Stimulated activated memory B cell treated with anti-CD40 and anti-IgM and Interleukin-4, amounts not matched to agents 10 μg/mL and 1 μg/mL and 100 μg/mL, for 72 hours (primary cell): ENCODE results near the gene SLC1A3.

Experiments used
- ATAC-seq: fragments of 150-1000 bp; cut with Tn5 transposase; 2 replicates; pipeline ENCODE4 v1.10.0; 2021
- H3K27ac Mint-ChIP-seq: one replicate; pipeline ENCODE4 v1.8.0; 2022; ENCODE audit warnings: mild to moderate bottlenecking, mixed read lengths
- H3K27me3 Mint-ChIP-seq: one replicate; pipeline ENCODE4 v1.8.0; 2022; ENCODE audit warnings: mixed read lengths
- H3K36me3 Mint-ChIP-seq: one replicate; pipeline ENCODE4 v1.8.0; 2022; ENCODE audit warnings: mixed read lengths
- H3K4me1 Mint-ChIP-seq: one replicate; pipeline ENCODE4 v1.8.0; 2022; ENCODE audit warnings: mixed read lengths
- H3K4me3 Mint-ChIP-seq: one replicate; pipeline ENCODE4 v1.8.0; 2022; ENCODE audit warnings: mild to moderate bottlenecking, moderate library complexity, mixed read lengths
- H3K9me3 Mint-ChIP-seq: one replicate; pipeline ENCODE4 v1.8.0; 2022; ENCODE audit warnings: mixed read lengths

Gene SLC1A3

GRCh38 chr5:36613241-36613640 lies 6.8 kb downstream of the SLC1A3 start:
- ATAC-seq = no peak
- Mint-ChIP-seq H3K4me3 (no peak overlapping the region), H3K4me1 (no peaks in the 10 kb centered on the region), H3K36me3 (no peaks in the 10 kb centered on the region), H3K27ac (no peak overlapping the region), H3K27me3 (no peaks in the 10 kb centered on the region), H3K9me3 (peaks cover 9% of the 10 kb centered on the region)

- H3K36me3 Mint-ChIP-seq = no peaks in the 10 kb centered on the region
- no peak for ATAC-seq
- no peaks in the 10 kb centered on the region for H3K4me1 Mint-ChIP-seq
- H3K27me3 Mint-ChIP-seq = no peaks in the 10 kb centered on the region
- no peak overlapping the region for H3K4me3 Mint-ChIP-seq
- no peak overlapping the region for H3K27ac Mint-ChIP-seq
- H3K9me3 Mint-ChIP-seq = peaks cover 9% of the 10 kb centered on the region
These were observed 7.6 kb downstream of the SLC1A3 start for GRCh38 chr5:36613771-36614656.

DNA sequence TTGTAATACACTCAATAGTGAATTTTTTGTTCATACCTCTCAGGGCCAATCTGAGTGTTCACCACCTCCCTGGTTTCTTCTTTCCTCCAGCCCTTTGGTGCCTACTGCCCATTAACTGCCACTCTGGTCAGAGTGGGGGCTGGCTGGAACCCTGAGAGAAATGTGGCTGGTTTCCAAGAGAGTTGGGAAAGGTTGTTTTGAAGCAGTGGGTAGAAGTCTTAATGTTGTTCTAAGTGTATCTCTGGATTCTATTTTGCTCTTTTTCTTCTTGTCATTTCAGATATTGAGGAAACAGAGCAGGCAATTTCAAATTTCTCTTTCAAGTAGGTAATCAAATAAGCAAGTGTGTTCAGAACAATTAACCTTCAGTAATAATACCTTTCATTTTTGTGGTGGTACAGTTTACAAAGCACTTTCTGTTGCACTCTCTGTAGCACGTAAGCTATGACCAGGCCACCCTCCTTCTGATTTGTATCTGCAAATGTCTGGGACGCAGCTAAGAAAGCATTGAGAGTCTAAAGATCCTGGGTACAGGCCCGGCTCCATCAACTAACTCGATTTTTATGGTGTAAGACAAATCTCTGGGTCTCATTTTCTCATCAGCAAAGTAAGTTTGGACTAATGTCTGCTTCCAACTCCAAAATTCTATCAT lies 8.4 kb downstream of the SLC1A3 start:
- Mint-ChIP-seq H3K4me3 (no peak overlapping the region), H3K27me3 (no peaks in the 10 kb centered on the region), H3K9me3 (peaks cover 9% of the 10 kb centered on the region), H3K27ac (no peak overlapping the region), H3K36me3 (no peaks in the 10 kb centered on the region), H3K4me1 (no peaks in the 10 kb centered on the region)
- no peak for ATAC-seq

DNA sequence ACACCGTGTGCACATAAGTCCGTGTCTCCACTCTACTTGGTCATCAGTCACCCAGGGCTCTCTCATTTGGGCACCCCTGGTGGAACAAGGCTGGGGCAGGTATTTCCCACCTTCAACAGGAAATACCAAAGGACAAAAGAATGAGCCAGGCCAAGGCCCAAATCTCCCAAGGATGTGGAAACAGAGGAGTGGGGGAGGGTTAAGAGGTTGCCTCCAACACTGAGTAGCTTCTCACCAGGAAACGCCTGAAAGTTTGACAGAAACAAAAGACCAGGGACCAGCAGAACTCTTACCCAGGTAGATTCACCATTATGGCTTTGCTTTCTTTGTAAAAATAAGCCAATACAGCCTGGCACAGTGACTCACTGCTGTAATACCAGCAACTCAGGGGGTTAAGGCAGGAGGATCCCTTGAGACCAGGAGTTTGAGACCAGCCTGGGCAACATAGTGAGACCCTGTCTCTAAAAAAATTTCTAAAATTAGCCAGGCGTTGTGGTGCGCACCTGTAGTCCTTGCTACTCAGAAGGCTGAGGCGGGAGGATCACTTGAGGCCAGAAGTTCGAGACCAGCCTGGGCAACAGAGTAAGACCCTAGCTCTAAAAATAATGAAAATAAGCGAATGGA lies 12.7 kb downstream of the SLC1A3 start:
- Mint-ChIP-seq H3K9me3 (peaks cover 4% of the 10 kb centered on the region), H3K27ac (no peak overlapping the region), H3K27me3 (peaks cover 12% of the 10 kb centered on the region), H3K4me1 (no peaks in the 10 kb centered on the region), H3K4me3 (no peak overlapping the region), H3K36me3 (no peaks in the 10 kb centered on the region)
- ATAC-seq = no peak

DNA sequence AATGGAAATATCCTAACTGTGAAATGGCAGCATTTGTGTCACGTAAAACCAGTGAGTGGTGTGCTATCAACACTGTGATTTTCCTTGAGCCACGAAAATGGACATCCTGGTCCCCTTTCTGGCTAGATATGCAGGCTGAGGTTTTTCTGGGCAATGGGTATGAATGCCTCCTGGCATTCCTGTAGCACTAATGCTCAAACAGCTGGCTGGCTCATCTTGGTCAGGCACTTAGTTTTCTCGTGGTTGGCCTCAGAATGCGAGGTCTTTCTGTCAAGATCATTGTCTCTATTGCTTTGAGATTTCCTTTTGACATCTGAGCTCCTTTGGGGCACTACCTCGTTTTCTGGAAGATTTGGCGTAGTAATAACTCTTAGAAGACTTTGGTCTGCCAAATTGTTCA lies 15.6 kb downstream of the SLC1A3 start:
- ATAC-seq = no peak
- no peak overlapping the region for H3K4me3 Mint-ChIP-seq
- peaks cover 4% of the 10 kb centered on the region for H3K9me3 Mint-ChIP-seq
- no peak overlapping the region for H3K27ac Mint-ChIP-seq
- H3K36me3 Mint-ChIP-seq = no peaks in the 10 kb centered on the region
- peaks cover 12% of the 10 kb centered on the region for H3K27me3 Mint-ChIP-seq
- no peaks in the 10 kb centered on the region for H3K4me1 Mint-ChIP-seq

GRCh38 chr5:36623832-36624231 lies 17.4 kb downstream of the SLC1A3 start:
- ATAC-seq = no peak
- Mint-ChIP-seq H3K4me1 (no peaks in the 10 kb centered on the region), H3K36me3 (no peaks in the 10 kb centered on the region), H3K9me3 (peaks cover 4% of the 10 kb centered on the region), H3K4me3 (no peak overlapping the region), H3K27me3 (peaks cover 12% of the 10 kb centered on the region), H3K27ac (no peak overlapping the region)

GRCh38 chr5:36624277-36624676 lies 17.9 kb downstream of the SLC1A3 start:
- Mint-ChIP-seq H3K36me3 (no peaks in the 10 kb centered on the region), H3K27ac (no peak overlapping the region), H3K27me3 (peaks cover 12% of the 10 kb centered on the region), H3K4me1 (no peaks in the 10 kb centered on the region), H3K4me3 (no peak overlapping the region), H3K9me3 (peaks cover 4% of the 10 kb centered on the region)
- ATAC-seq = no peak

- Mint-ChIP-seq H3K27ac (no peak overlapping the region), H3K4me3 (no peak overlapping the region), H3K4me1 (no peaks in the 10 kb centered on the region), H3K36me3 (no peaks in the 10 kb centered on the region), H3K9me3 (no peaks in the 10 kb centered on the region), H3K27me3 (peaks cover 6% of the 10 kb centered on the region)
- ATAC-seq = no peak
These were observed 22.3 kb downstream of the SLC1A3 start for GRCh38 chr5:36628695-36629094.

DNA sequence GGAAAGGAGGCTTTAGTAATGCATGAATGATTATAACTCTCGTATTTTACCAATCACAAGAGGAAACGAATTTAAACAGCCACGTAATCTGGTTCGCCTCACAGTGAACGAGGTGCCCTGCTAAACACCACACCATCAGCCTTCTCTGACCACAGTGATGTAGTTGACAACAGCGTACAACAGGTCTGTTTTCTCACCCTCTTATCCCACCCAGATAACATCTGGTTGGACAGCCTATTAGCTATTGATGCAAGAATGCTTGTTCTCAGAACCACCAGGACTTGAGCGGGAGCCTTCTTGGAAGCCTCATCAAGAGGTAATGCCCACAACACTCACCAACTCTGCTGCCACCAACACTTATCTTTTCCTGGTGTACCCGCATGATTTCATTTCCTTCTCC lies 23.3 kb downstream of the SLC1A3 start:
- Mint-ChIP-seq H3K36me3 (no peaks in the 10 kb centered on the region), H3K4me1 (no peaks in the 10 kb centered on the region), H3K9me3 (no peaks in the 10 kb centered on the region), H3K27me3 (peaks cover 6% of the 10 kb centered on the region), H3K27ac (no peak overlapping the region), H3K4me3 (no peak overlapping the region)
- no peak for ATAC-seq

DNA sequence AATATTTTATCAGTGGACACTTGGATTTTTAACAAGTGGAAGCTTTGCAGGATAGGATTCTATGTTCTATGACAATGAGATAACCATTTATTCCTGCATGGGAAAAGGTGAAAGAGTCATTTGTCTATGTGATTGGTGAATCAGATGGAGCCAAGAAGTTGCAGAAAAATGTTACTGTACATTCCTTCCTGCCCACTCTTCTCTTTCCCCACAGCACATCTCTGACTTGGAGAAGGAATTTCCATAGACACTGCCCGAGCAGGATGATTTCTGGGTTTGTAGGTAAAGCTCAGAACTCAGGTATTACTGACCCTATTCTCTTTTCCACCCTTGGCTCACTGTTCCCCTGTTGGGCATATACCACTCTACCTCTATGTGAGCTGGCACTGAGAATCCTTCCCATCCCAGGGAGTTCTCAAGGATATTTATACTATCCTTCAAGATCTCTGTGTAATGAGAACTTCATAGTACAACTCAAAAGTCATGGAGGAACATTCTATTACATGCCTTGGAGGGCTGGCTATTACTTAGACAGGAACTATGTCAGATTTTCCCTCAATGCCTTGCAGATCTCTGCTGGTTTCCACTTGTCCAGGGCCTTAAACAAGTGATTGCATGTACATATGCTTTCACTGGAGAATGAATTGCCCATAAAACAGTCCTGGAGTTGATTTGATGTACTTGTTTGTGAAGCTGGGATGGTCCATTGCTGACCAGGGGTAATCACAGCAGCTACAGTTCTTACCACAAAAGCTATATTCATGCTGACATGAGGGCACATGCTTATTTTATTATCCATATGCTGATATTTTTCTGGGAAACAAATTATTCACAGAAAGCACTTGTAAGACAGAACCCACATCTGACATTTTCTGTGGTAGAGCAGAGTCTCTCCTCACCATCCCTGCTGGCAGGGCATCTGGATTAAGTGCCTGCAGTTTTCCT lies 24.1 kb downstream of the SLC1A3 start:
- ATAC-seq = peak; percentile 6
- no peaks in the 10 kb centered on the region for H3K36me3 Mint-ChIP-seq
- no peak overlapping the region for H3K27ac Mint-ChIP-seq
- H3K4me3 Mint-ChIP-seq = no peak overlapping the region
- H3K9me3 Mint-ChIP-seq = no peaks in the 10 kb centered on the region
- no peaks in the 10 kb centered on the region for H3K4me1 Mint-ChIP-seq
- peaks cover 6% of the 10 kb centered on the region for H3K27me3 Mint-ChIP-seq

DNA sequence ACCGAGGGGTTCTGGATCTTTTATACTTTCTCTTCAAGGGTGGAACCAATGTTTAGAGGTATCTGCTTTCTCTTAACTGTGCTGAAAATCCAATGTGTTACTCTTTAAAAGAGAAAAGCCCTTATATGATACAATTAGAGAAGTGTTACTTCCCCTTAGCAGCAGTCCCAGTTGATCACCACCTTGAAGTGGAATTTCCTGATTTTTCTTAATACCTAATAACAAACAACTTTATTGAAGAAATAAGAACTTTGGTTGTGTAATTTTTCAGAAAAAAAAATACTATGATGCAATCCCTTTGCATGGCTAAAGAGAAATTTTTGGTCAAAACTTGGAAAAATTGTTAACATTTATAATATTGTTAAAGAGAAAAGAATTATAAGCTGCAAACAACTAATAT lies 24.7 kb downstream of the SLC1A3 start:
- H3K36me3 Mint-ChIP-seq = no peaks in the 10 kb centered on the region
- H3K4me3 Mint-ChIP-seq = no peak overlapping the region
- no peak overlapping the region for H3K27ac Mint-ChIP-seq
- ATAC-seq = peak; percentile 47
- H3K27me3 Mint-ChIP-seq = peaks cover 6% of the 10 kb centered on the region
- no peaks in the 10 kb centered on the region for H3K9me3 Mint-ChIP-seq
- no peaks in the 10 kb centered on the region for H3K4me1 Mint-ChIP-seq

GRCh38 chr5:36631620-36632362 lies 25.4 kb downstream of the SLC1A3 start:
- Mint-ChIP-seq H3K4me3 (no peak overlapping the region), H3K9me3 (no peaks in the 10 kb centered on the region), H3K4me1 (no peaks in the 10 kb centered on the region), H3K27ac (no peak overlapping the region), H3K27me3 (peaks cover 6% of the 10 kb centered on the region), H3K36me3 (no peaks in the 10 kb centered on the region)
- no peak for ATAC-seq

DNA sequence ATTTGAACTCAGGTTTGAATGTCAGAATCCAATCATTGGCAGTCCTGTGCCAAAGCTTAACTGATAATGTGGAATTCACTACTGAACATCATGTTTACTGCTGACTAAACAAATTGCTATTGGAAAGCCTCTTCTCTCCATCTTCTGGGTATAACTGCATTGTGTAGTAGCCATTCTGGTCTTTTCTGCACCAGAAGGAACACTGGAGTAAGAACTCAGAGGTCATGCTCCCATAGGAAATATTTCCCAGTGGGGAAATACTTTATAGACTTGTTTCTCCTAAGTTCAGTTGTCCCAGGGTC lies 25.9 kb downstream of the SLC1A3 start:
- no peak overlapping the region for H3K4me3 Mint-ChIP-seq
- H3K27me3 Mint-ChIP-seq = peaks cover 6% of the 10 kb centered on the region
- no peak for ATAC-seq
- no peaks in the 10 kb centered on the region for H3K36me3 Mint-ChIP-seq
- H3K27ac Mint-ChIP-seq = no peak overlapping the region
- H3K9me3 Mint-ChIP-seq = no peaks in the 10 kb centered on the region
- H3K4me1 Mint-ChIP-seq = no peaks in the 10 kb centered on the region

GRCh38 chr5:36635721-36636390 lies 29.4 kb downstream of the SLC1A3 start:
- Mint-ChIP-seq H3K9me3 (no peaks in the 10 kb centered on the region), H3K4me1 (no peaks in the 10 kb centered on the region), H3K4me3 (no peak overlapping the region), H3K36me3 (no peaks in the 10 kb centered on the region), H3K27ac (no peak overlapping the region), H3K27me3 (peaks cover 10% of the 10 kb centered on the region)
- ATAC-seq = no peak
